Peyer's patch (tissue), 4 donors: ENCODE results near the gene GLB1L3.

ENCODE experiments used
- POLR2A ChIP-seq, 2 donors: fragments of 450-650 bp; IDR thresholded peaks; one replicate each; pipeline ENCODE4 v1.5.1; 2017; ENCODE audit warnings: antibody characterized with exemption in 2 of 2, mild to moderate bottlenecking in 2 of 2, moderate library complexity in 2 of 2
- TF ChIP-seq, protein P1 (sequence below), 6 experiments: fragments of 450-650 bp in 4 of 6; fragments of 200-600 bp in 2 of 6; sonication (generic) in 1 of 6; IDR thresholded peaks; one replicate each; pipeline ENCODE4 v1.5.1; 2017 to 2019; ENCODE audit warnings: antibody characterized with exemption in 6 of 6, mild to moderate bottlenecking in 3 of 6, moderate library complexity in 1 of 6

DNA sequence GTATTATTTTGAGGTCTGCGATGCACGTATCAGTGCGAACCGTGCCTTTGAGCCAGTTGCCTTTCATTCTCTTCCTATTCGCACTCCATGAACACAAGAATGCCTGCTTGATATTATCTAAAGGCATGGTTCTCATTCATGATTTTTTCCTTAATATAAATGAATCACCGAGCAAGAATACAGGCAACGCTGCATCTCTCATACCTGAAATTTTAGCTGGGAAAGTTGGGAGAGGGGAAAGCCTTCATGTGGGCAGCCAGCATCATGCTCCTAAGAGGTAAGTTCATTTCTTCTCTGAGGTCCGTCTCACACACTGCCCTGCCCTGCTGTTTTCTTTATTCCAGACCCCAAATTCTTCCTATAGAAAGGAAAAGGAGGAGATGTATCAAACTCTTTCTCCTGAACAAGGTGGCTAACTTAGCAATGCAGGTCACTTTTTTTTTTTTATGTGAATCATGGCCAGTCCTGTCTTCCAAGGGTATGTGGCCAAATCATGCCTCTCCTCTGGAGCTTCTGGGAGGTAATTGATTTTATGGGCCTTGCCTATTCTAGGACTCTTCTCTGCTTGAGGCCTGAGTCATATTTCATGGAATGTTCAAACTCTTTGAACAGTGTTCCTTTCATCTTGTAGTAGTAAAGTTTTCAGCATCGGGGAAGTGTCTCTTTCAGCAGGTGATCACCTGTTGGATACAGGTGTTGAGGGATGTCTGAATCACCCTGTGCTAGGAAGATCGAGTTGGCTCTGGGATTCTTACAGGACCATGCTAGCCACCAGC lies 58.8 kb downstream of the GLB1L3 start:
- no peak for TF ChIP-seq POLR2A (IDR thresholded peaks at IDR 0.05)
- TF ChIP-seq, protein P1, sequence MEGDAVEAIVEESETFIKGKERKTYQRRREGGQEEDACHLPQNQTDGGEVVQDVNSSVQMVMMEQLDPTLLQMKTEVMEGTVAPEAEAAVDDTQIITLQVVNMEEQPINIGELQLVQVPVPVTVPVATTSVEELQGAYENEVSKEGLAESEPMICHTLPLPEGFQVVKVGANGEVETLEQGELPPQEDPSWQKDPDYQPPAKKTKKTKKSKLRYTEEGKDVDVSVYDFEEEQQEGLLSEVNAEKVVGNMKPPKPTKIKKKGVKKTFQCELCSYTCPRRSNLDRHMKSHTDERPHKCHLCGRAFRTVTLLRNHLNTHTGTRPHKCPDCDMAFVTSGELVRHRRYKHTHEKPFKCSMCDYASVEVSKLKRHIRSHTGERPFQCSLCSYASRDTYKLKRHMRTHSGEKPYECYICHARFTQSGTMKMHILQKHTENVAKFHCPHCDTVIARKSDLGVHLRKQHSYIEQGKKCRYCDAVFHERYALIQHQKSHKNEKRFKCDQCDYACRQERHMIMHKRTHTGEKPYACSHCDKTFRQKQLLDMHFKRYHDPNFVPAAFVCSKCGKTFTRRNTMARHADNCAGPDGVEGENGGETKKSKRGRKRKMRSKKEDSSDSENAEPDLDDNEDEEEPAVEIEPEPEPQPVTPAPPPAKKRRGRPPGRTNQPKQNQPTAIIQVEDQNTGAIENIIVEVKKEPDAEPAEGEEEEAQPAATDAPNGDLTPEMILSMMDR (IDR thresholded peaks at IDR 0.05) = no peak
